WTC11 (cell line): ENCODE measurements around the gene SVBP. TPM values are rescaled to one million over a fixed set of nuclear protein-coding genes. Genes with fewer than 3 reads are reported as not detected.

Experiments
- ATAC-seq: fragments of 200-7000 bp; cut with Tn5 transposase; 2 replicates; pipeline ENCODE4 v1.10.0; 2021; ENCODE audit warnings: mild to moderate bottlenecking, moderate library complexity
- CTCF ChIA-PET: fragments of 300-600 bp; sonication (Branson Sonifier 250); formaldehyde crosslinking; loops from one replicate; lab custom pipeline; 2021; ENCODE audit warnings: antibody characterized with exemption; lab: Charles Lee
- POLR2A ChIA-PET: fragments of 350-600 bp; sonication (Branson Sonifier 250); formaldehyde crosslinking; loops from one replicate; lab custom pipeline; 2021; ENCODE audit warnings: antibody characterized with exemption; lab: Charles Lee
- DNase-seq: peaks from one replicate; pipeline ENCODE4 v3.0.0; 2021; ENCODE audit warnings: low spot score
- H3K27ac Mint-ChIP-seq: 2 replicates; pipeline ENCODE4 v1.8.0; 2021; ENCODE audit warnings: mixed read lengths
- H3K27me3 Mint-ChIP-seq: 2 replicates; pipeline ENCODE4 v1.8.0; 2021; ENCODE audit warnings: low read depth, mild to moderate bottlenecking, moderate library complexity, mixed read lengths
- H3K36me3 Mint-ChIP-seq: 2 replicates; pipeline ENCODE4 v1.8.0; 2021; ENCODE audit warnings: mixed read lengths
- H3K4me1 Mint-ChIP-seq: 2 replicates; pipeline ENCODE4 v1.8.0; 2022; ENCODE audit warnings: mixed read lengths
- H3K4me3 Mint-ChIP-seq: 2 replicates; pipeline ENCODE4 v1.8.0; 2021; ENCODE audit warnings: mild to moderate bottlenecking, moderate library complexity, mixed read lengths
- H3K9me3 Mint-ChIP-seq: 2 replicates; pipeline ENCODE4 v1.8.0; 2021; ENCODE audit warnings: mixed read lengths
- GABPB1 ChIP-seq: sonication (generic); formaldehyde crosslinking; IDR thresholded peaks from 2 replicates; pipeline ENCODE4 v1.8.1; 2023; ENCODE audit warnings: mild to moderate bottlenecking, missing genetic modification reagents
- IRF2 ChIP-seq: sonication (generic); formaldehyde crosslinking; IDR thresholded peaks from 2 replicates; pipeline ENCODE4 v1.8.0; 2022; ENCODE audit warnings: low read depth, missing genetic modification reagents, borderline replicate concordance
- KAT7 ChIP-seq: sonication (generic); formaldehyde crosslinking; IDR thresholded peaks from 2 replicates; pipeline ENCODE4 v1.8.1; 2023; ENCODE audit warnings: missing genetic modification reagents, mild to moderate bottlenecking, borderline replicate concordance
- RELA ChIP-seq: sonication (generic); formaldehyde crosslinking; IDR thresholded peaks from 2 replicates; pipeline ENCODE4 v1.8.1; 2022; ENCODE audit warnings: missing genetic modification reagents, mild to moderate bottlenecking, borderline replicate concordance
- RORB ChIP-seq: fragments of 250-450 bp; sonication (Bioruptor Pico); IDR thresholded peaks from 2 replicates; pipeline ENCODE4 v1.9.0; 2021; ENCODE audit warnings: mild to moderate bottlenecking
- SMAD3 ChIP-seq: sonication (generic); formaldehyde crosslinking; IDR thresholded peaks from 2 replicates; pipeline ENCODE4 v1.8.0; 2022; ENCODE audit warnings: missing genetic modification reagents, mild to moderate bottlenecking, borderline replicate concordance
- ZBTB21 ChIP-seq: sonication (generic); formaldehyde crosslinking; IDR thresholded peaks from 2 replicates; pipeline ENCODE4 v1.8.1; 2023; ENCODE audit warnings: mild to moderate bottlenecking, missing genetic modification reagents, borderline replicate concordance
- ZNF138 ChIP-seq: sonication (generic); formaldehyde crosslinking; conservative IDR thresholded peaks from 2 replicates; pipeline ENCODE4 v1.8.1; 2022; ENCODE audit warnings: mild to moderate bottlenecking, moderate library complexity, missing genetic modification reagents
- total RNA-seq: library from RNA; stranded (reverse); gene quantifications from 3 replicates; pipeline ENCODE4 v1.2.3, GENCODE V29; 2021
- TF ChIP-seq, protein P1 (sequence below): fragments of 250-450 bp; sonication (Bioruptor Pico); IDR thresholded peaks from 2 replicates; pipeline ENCODE4 v1.9.0; 2021; ENCODE audit warnings: mild to moderate bottlenecking
- TF ChIP-seq, protein P2 (sequence below): sonication (generic); formaldehyde crosslinking; IDR thresholded peaks from 2 replicates; pipeline ENCODE4 v1.8.0; 2022; ENCODE audit warnings: mild to moderate bottlenecking, missing genetic modification reagents
- TF ChIP-seq, protein P3 (sequence below): sonication (generic); formaldehyde crosslinking; IDR thresholded peaks from 2 replicates; pipeline ENCODE4 v1.8.0; 2022; ENCODE audit warnings: mild to moderate bottlenecking, missing genetic modification reagents
- TF ChIP-seq, protein P4 (sequence below): sonication (generic); formaldehyde crosslinking; IDR thresholded peaks from 2 replicates; pipeline ENCODE4 v1.8.1; 2022; ENCODE audit warnings: mild to moderate bottlenecking, missing genetic modification reagents, moderate library complexity, borderline replicate concordance
- TF ChIP-seq, protein P5 (sequence below): sonication (generic); formaldehyde crosslinking; IDR thresholded peaks from 2 replicates; pipeline ENCODE4 v1.8.1; 2023; ENCODE audit warnings: mild to moderate bottlenecking, missing genetic modification reagents, moderate library complexity
- TF ChIP-seq, protein P6 (sequence below): sonication (generic); formaldehyde crosslinking; IDR thresholded peaks from 2 replicates; pipeline ENCODE4 v1.8.0; 2023; ENCODE audit warnings: missing genetic modification reagents, mild to moderate bottlenecking, borderline replicate concordance
- TF ChIP-seq, protein P7 (sequence below): fragments of 200-600 bp; IDR thresholded peaks from 2 replicates; pipeline ENCODE4 v1.8.0; 2022; ENCODE audit warnings: antibody characterized with exemption
- TF ChIP-seq, protein P8 (sequence below): sonication (generic); formaldehyde crosslinking; IDR thresholded peaks from 2 replicates; pipeline ENCODE4 v1.8.0; 2022; ENCODE audit warnings: mild to moderate bottlenecking, missing genetic modification reagents

The SVBP gene
- total RNA-seq, 1 experiment from 2014 or later = 28.7 TPM

DNA sequence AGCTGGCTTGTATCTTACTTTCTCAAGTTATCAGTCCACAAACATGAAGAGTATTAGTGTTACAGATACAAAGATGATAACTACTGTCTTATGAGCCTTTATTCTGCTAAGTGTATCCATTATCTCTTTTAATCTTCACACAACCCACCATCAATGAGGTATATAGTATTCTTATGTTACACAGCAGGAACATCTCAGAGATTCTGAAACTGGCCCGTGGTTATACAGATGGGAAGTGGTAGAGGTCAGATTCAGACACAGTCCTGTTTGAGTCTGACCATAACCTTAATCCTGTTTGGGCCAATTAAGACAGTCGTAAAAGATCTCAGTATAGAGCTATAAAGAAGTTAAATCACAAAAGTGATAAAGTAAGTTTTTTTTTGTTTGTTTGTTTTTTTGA, 37.5 kb downstream of the SVBP start:
- Mint-ChIP-seq H3K36me3 (peaks cover 52% of the 10 kb centered on the region), H3K9me3 (peaks cover 4% of the 10 kb centered on the region; the same call in 1 of the 2 replicates), H3K27me3 (no peaks in the 10 kb centered on the region), H3K4me1 (no peaks in the 10 kb centered on the region), H3K4me3 (no peak overlapping the region), H3K27ac (no peak overlapping the region)
- ATAC-seq = no peak
- ChIA-PET POLR2A (no interaction called here), CTCF (interaction anchor here (1.3 kb wide), 1 partner anchor 294 kb away, joined by 3 read pairs; no protein-coding TSS in a partner anchor)
- TF ChIP-seq, protein P1, sequence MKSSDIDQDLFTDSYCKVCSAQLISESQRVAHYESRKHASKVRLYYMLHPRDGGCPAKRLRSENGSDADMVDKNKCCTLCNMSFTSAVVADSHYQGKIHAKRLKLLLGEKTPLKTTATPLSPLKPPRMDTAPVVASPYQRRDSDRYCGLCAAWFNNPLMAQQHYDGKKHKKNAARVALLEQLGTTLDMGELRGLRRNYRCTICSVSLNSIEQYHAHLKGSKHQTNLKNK = no peak
- TF ChIP-seq, protein P2, sequence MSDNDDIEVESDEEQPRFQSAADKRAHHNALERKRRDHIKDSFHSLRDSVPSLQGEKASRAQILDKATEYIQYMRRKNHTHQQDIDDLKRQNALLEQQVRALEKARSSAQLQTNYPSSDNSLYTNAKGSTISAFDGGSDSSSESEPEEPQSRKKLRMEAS = no peak
- TF ChIP-seq ZBTB21 (CRISPR knock-in tag) = no peak
- TF ChIP-seq KAT7 = no peak
- no peak for TF ChIP-seq RELA (CRISPR knock-in tag)
- no peak for TF ChIP-seq RORB (CRISPR knock-in tag)
- TF ChIP-seq, protein P3, sequence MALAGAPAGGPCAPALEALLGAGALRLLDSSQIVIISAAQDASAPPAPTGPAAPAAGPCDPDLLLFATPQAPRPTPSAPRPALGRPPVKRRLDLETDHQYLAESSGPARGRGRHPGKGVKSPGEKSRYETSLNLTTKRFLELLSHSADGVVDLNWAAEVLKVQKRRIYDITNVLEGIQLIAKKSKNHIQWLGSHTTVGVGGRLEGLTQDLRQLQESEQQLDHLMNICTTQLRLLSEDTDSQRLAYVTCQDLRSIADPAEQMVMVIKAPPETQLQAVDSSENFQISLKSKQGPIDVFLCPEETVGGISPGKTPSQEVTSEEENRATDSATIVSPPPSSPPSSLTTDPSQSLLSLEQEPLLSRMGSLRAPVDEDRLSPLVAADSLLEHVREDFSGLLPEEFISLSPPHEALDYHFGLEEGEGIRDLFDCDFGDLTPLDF = no peak
- no peak for TF ChIP-seq SMAD3 (CRISPR knock-in tag)
- no peak for TF ChIP-seq GABPB1 (CRISPR knock-in tag)
- TF ChIP-seq, protein P4, sequence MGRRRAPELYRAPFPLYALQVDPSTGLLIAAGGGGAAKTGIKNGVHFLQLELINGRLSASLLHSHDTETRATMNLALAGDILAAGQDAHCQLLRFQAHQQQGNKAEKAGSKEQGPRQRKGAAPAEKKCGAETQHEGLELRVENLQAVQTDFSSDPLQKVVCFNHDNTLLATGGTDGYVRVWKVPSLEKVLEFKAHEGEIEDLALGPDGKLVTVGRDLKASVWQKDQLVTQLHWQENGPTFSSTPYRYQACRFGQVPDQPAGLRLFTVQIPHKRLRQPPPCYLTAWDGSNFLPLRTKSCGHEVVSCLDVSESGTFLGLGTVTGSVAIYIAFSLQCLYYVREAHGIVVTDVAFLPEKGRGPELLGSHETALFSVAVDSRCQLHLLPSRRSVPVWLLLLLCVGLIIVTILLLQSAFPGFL (CRISPR knock-in tag) = no peak
- TF ChIP-seq, protein P5, sequence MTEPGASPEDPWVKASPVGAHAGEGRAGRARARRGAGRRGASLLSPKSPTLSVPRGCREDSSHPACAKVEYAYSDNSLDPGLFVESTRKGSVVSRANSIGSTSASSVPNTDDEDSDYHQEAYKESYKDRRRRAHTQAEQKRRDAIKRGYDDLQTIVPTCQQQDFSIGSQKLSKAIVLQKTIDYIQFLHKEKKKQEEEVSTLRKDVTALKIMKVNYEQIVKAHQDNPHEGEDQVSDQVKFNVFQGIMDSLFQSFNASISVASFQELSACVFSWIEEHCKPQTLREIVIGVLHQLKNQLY (CRISPR knock-in tag) = no peak
- TF ChIP-seq IRF2 = no peak
- no peak for DNase-seq

DNA sequence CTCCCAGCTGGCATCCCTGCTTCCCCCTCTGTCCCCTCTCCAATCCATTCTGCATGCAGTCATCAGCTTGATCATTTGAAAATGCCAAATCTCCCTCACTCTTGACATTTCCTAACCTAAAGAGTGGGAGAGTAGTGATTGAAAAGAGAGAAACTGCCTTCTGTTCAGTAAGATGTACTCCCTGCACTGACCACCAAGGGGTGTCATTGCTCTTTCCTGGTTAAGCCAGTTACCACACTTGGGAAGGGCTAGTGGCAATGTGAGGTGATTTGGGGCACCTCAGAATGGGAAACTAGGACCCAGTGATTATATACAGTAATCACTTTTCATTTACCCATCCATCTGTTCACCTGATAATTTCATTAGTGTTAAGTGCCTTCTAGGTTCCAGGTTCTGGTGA, 39.3 kb downstream of the SVBP start:
- H3K4me1 Mint-ChIP-seq = peaks cover 4% of the 10 kb centered on the region; the same call in 1 of the 2 replicates

More for the DNA sequence above, 39.3 kb downstream of the SVBP start:
- TF ChIP-seq, protein P6, sequence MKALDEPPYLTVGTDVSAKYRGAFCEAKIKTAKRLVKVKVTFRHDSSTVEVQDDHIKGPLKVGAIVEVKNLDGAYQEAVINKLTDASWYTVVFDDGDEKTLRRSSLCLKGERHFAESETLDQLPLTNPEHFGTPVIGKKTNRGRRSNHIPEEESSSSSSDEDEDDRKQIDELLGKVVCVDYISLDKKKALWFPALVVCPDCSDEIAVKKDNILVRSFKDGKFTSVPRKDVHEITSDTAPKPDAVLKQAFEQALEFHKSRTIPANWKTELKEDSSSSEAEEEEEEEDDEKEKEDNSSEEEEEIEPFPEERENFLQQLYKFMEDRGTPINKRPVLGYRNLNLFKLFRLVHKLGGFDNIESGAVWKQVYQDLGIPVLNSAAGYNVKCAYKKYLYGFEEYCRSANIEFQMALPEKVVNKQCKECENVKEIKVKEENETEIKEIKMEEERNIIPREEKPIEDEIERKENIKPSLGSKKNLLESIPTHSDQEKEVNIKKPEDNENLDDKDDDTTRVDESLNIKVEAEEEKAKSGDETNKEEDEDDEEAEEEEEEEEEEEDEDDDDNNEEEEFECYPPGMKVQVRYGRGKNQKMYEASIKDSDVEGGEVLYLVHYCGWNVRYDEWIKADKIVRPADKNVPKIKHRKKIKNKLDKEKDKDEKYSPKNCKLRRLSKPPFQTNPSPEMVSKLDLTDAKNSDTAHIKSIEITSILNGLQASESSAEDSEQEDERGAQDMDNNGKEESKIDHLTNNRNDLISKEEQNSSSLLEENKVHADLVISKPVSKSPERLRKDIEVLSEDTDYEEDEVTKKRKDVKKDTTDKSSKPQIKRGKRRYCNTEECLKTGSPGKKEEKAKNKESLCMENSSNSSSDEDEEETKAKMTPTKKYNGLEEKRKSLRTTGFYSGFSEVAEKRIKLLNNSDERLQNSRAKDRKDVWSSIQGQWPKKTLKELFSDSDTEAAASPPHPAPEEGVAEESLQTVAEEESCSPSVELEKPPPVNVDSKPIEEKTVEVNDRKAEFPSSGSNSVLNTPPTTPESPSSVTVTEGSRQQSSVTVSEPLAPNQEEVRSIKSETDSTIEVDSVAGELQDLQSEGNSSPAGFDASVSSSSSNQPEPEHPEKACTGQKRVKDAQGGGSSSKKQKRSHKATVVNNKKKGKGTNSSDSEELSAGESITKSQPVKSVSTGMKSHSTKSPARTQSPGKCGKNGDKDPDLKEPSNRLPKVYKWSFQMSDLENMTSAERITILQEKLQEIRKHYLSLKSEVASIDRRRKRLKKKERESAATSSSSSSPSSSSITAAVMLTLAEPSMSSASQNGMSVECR (CRISPR knock-in tag) = no peak
- no peak for TF ChIP-seq ZNF138 (CRISPR knock-in tag)
- TF ChIP-seq, protein P7, sequence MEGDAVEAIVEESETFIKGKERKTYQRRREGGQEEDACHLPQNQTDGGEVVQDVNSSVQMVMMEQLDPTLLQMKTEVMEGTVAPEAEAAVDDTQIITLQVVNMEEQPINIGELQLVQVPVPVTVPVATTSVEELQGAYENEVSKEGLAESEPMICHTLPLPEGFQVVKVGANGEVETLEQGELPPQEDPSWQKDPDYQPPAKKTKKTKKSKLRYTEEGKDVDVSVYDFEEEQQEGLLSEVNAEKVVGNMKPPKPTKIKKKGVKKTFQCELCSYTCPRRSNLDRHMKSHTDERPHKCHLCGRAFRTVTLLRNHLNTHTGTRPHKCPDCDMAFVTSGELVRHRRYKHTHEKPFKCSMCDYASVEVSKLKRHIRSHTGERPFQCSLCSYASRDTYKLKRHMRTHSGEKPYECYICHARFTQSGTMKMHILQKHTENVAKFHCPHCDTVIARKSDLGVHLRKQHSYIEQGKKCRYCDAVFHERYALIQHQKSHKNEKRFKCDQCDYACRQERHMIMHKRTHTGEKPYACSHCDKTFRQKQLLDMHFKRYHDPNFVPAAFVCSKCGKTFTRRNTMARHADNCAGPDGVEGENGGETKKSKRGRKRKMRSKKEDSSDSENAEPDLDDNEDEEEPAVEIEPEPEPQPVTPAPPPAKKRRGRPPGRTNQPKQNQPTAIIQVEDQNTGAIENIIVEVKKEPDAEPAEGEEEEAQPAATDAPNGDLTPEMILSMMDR = peak; percentile 32
- TF ChIP-seq, protein P8, sequence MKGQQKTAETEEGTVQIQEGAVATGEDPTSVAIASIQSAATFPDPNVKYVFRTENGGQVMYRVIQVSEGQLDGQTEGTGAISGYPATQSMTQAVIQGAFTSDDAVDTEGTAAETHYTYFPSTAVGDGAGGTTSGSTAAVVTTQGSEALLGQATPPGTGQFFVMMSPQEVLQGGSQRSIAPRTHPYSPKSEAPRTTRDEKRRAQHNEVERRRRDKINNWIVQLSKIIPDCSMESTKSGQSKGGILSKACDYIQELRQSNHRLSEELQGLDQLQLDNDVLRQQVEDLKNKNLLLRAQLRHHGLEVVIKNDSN = no peak
- CTCF ChIA-PET = interaction anchor here (0.7 to 1.5 kb wide), 8 partner anchors 11 to 296 kb away, joined by 3 to 9 read pairs (median 7); partner anchors contain the start of genes C1orf50, ERMAP, P3H1 and SVBP
- ATAC-seq = peak; percentile 84
- Mint-ChIP-seq H3K4me3 (no peak overlapping the region), H3K9me3 (peaks cover 4% of the 10 kb centered on the region; the same call in 1 of the 2 replicates), H3K27me3 (no peaks in the 10 kb centered on the region), H3K36me3 (peaks cover 56% of the 10 kb centered on the region), H3K27ac (no peak overlapping the region)
- DNase-seq = peak; percentile 63
- POLR2A ChIA-PET = no interaction called here
